Activated naive CD8-positive, alpha-beta T cell (primary cell): ENCODE measurements around the gene APOBEC3H.

Experiments used
- H3K27ac Mint-ChIP-seq: one replicate; pipeline ENCODE4 v1.8.0; 2021; ENCODE audit warnings: mixed read lengths
- H3K27me3 Mint-ChIP-seq: one replicate; pipeline ENCODE4 v1.8.0; 2021; ENCODE audit warnings: mixed read lengths
- H3K36me3 Mint-ChIP-seq: one replicate; pipeline ENCODE4 v1.8.0; 2021; ENCODE audit warnings: mixed read lengths
- H3K4me1 Mint-ChIP-seq: one replicate; pipeline ENCODE4 v1.8.0; 2021; ENCODE audit warnings: low read depth, mixed read lengths
- H3K4me3 Mint-ChIP-seq: one replicate; pipeline ENCODE4 v1.8.0; 2021; ENCODE audit warnings: mild to moderate bottlenecking, mixed read lengths
- H3K9me3 Mint-ChIP-seq: one replicate; pipeline ENCODE4 v1.8.0; 2021; ENCODE audit warnings: low read depth, mixed read lengths

The APOBEC3H gene

GRCh38 chr22:39148727-39149535 lies 51.9 kb downstream of the APOBEC3H start:
- Mint-ChIP-seq H3K27me3 (no peaks in the 10 kb centered on the region), H3K9me3 (no peaks in the 10 kb centered on the region), H3K36me3 (no peaks in the 10 kb centered on the region)

GRCh38 chr22:39149915-39150847 lies 53.1 kb downstream of the APOBEC3H start:
- Mint-ChIP-seq H3K9me3 (no peaks in the 10 kb centered on the region), H3K27me3 (no peaks in the 10 kb centered on the region), H3K4me3 (peak overlapping the region; percentile 73), H3K27ac (peak overlapping the region; percentile 76), H3K4me1 (peaks cover 50% of the 10 kb centered on the region), H3K36me3 (no peaks in the 10 kb centered on the region)

More at GRCh38 chr22:39148727-39149535, 51.9 kb downstream of the APOBEC3H start:
- peak overlapping the region; percentile 62 for H3K4me3 Mint-ChIP-seq
- peak overlapping the region; percentile 77 for H3K27ac Mint-ChIP-seq
- peaks cover 58% of the 10 kb centered on the region for H3K4me1 Mint-ChIP-seq

- peak overlapping the region; percentile 72 for H3K27ac Mint-ChIP-seq
- no peaks in the 10 kb centered on the region for H3K36me3 Mint-ChIP-seq
- no peaks in the 10 kb centered on the region for H3K9me3 Mint-ChIP-seq
- H3K4me1 Mint-ChIP-seq: peaks cover 50% of the 10 kb centered on the region
- H3K27me3 Mint-ChIP-seq: no peaks in the 10 kb centered on the region
- H3K4me3 Mint-ChIP-seq: peak overlapping the region; percentile 73
Observed at GRCh38 chr22:39150848-39151215, 53.8 kb downstream of the APOBEC3H start.

GRCh38 chr22:39151329-39151975 lies 54.4 kb downstream of the APOBEC3H start:
- H3K9me3 Mint-ChIP-seq: no peaks in the 10 kb centered on the region
- peak overlapping the region; percentile 73 for H3K4me3 Mint-ChIP-seq
- H3K4me1 Mint-ChIP-seq: peaks cover 45% of the 10 kb centered on the region
- H3K36me3 Mint-ChIP-seq: no peaks in the 10 kb centered on the region
- H3K27me3 Mint-ChIP-seq: no peaks in the 10 kb centered on the region
- peak overlapping the region; percentile 73 for H3K27ac Mint-ChIP-seq

GRCh38 chr22:39152024-39152510 lies 55.0 kb downstream of the APOBEC3H start:
- Mint-ChIP-seq H3K4me1 (peaks cover 41% of the 10 kb centered on the region), H3K9me3 (no peaks in the 10 kb centered on the region), H3K4me3 (peak overlapping the region; percentile 73), H3K36me3 (no peaks in the 10 kb centered on the region), H3K27ac (no peak overlapping the region), H3K27me3 (no peaks in the 10 kb centered on the region)

GRCh38 chr22:39152511-39153219 lies 55.6 kb downstream of the APOBEC3H start, which contains the start of gene CBX7:
TSS of gene CBX7 (minus strand) at chr22:39152680. CDS start at chr22:39152444, 236 bp downstream.
- Mint-ChIP-seq H3K36me3 (no peaks in the 10 kb centered on the region), H3K27ac (peak within 1 kb of the TSS; percentile 73), H3K27me3 (no peaks in the 10 kb centered on the region), H3K9me3 (no peaks in the 10 kb centered on the region), H3K4me1 (peaks cover 40% of the 10 kb centered on the region), H3K4me3 (peak within 1 kb of the TSS; percentile 88)

GRCh38 chr22:39153220-39153717 lies 56.2 kb downstream of the APOBEC3H start:
- H3K4me1 Mint-ChIP-seq: peaks cover 34% of the 10 kb centered on the region
- H3K9me3 Mint-ChIP-seq: no peaks in the 10 kb centered on the region
- H3K27ac Mint-ChIP-seq: peak overlapping the region; percentile 59

More at GRCh38 chr22:39153220-39153717, 56.2 kb downstream of the APOBEC3H start:
- Mint-ChIP-seq H3K27me3 (no peaks in the 10 kb centered on the region), H3K36me3 (no peaks in the 10 kb centered on the region), H3K4me3 (peak overlapping the region; percentile 88)
